Measurements from ENCODE around the gene C11orf91. TPM values are rescaled to one million over a fixed set of nuclear protein-coding genes. Genes with fewer than 3 reads are reported as not detected.

C11orf91 gene
- polyA plus RNA-seq, 3 donors: not detected

GRCh38 chr11:33659370-33660139 lies 41.1 kb downstream of the C11orf91 start:
- no peak for DNase-seq (ENCODE audit: extremely low read depth in 1 of 11, low read depth in 9 of 11, low spot score in 4 of 11)

GRCh38 chr11:33658195-33658900 lies 42.3 kb downstream of the C11orf91 start:
- no peak for DNase-seq (ENCODE audit: extremely low read depth in 1 of 11, low read depth in 9 of 11, low spot score in 4 of 11)

GRCh38 chr11:33657757-33658156 lies 42.9 kb downstream of the C11orf91 start:
- DNase-seq (ENCODE audit: extremely low read depth in 1 of 11, low read depth in 9 of 11, low spot score in 4 of 11): no peak

GRCh38 chr11:33656768-33657167 lies 43.9 kb downstream of the C11orf91 start:
- DNase-seq (ENCODE audit: extremely low read depth in 1 of 11, low read depth in 9 of 11, low spot score in 4 of 11): no peak

GRCh38 chr11:33655842-33656600 lies 44.6 kb downstream of the C11orf91 start:
- DNase-seq (ENCODE audit: extremely low read depth in 1 of 11, low read depth in 9 of 11, low spot score in 4 of 11): no peak

- DNase-seq (ENCODE audit: extremely low read depth in 1 of 11, low read depth in 9 of 11, low spot score in 4 of 11): no peak
Measured at GRCh38 chr11:33654594-33654993, 46.0 kb downstream of the C11orf91 start.

GRCh38 chr11:33652930-33653329 lies 47.7 kb downstream of the C11orf91 start:
- no peak for DNase-seq (ENCODE audit: extremely low read depth in 1 of 11, low read depth in 9 of 11, low spot score in 4 of 11)

GRCh38 chr11:33652431-33652830 lies 48.2 kb downstream of the C11orf91 start:
- no peak for DNase-seq (ENCODE audit: extremely low read depth in 1 of 11, low read depth in 9 of 11, low spot score in 4 of 11)

GRCh38 chr11:33651990-33652389 lies 48.6 kb downstream of the C11orf91 start:
- no peak for DNase-seq (ENCODE audit: extremely low read depth in 1 of 11, low read depth in 9 of 11, low spot score in 4 of 11)

GRCh38 chr11:33651555-33651954 lies 49.1 kb downstream of the C11orf91 start:
- no peak for DNase-seq (ENCODE audit: extremely low read depth in 1 of 11, low read depth in 9 of 11, low spot score in 4 of 11)

- DNase-seq (ENCODE audit: extremely low read depth in 1 of 11, low read depth in 9 of 11, low spot score in 4 of 11): no peak
Measured at GRCh38 chr11:33649944-33650343, 50.7 kb downstream of the C11orf91 start.

Other genes starting within 250 kb of the C11orf91 start
- 100 to 1,000 TPM; 228 to 244 (median 243) TPM for gene CD59, start 35.6 kb upstream of the C11orf91 start, polyA plus RNA-seq (ENCODE audit: insufficient read length in 3 of 3)
- 10 to 100 TPM; 52.0 to 65.8 (median 54.3) TPM for gene FBXO3, start 73.7 kb upstream of the C11orf91 start, polyA plus RNA-seq (ENCODE audit: insufficient read length in 3 of 3)
- 10 to 100 TPM; 21.3 to 32.4 (median 31.2) TPM for gene LMO2, start 191.2 kb upstream of the C11orf91 start, polyA plus RNA-seq (ENCODE audit: insufficient read length in 3 of 3)

Data from renal cortex interstitium (tissue), 11 donors.